Measurements from ENCODE around the gene RAB33B.

Gene RAB33B

DNA sequence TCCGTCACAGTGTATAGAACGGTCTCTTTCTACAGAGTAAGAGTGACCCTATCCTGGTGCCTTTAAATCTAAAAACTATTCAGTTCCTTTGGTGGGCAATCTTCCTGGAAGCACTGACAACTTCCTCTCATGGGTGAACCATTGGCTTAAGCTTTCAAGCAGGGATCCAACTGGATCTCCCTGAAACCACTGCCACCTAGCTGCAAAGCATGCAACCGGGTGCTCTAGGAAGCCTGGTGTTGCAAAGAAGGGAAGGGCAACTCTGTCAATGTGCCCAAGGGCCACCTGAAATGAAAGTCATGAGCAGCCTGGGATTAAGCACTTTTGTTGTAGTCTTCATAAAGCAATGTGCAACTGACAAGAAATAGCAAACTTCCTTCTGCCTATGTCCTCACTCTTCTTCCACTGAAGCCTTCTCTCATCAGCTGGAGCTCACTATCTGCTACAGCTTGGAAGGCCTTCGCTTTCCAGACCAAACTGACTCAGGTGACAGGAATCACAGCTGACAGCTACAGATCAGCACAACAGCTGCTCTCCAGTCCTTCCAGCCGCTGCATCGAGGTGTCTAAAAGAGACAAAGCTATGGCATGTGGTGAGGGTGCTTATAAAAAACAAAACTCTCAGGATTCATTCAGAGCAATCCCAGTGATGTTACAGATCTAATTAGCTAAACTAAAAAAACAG is 55.9 kb downstream of the RAB33B start:
- DNase-seq: no peak

DNA sequence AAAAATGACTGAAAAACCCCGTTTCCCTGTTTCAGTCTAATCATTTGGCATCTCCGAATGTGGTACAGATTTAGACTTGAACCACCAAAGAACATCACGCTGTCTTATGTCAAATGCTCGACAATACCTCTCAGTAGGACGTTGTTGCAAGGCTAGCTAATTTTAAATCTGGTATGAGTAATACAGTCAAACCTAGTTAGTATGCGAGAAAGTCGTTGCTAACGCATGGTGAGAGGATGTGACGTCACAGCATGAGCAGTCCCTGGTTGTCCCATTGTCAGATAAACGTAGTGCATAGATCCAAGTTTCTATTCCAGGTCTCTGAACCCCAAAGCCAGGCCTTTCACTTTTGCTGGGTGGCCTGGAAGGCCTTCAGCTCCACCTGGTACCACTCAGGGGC is 57.4 kb downstream of the RAB33B start:
- DNase-seq: no peak

DNA sequence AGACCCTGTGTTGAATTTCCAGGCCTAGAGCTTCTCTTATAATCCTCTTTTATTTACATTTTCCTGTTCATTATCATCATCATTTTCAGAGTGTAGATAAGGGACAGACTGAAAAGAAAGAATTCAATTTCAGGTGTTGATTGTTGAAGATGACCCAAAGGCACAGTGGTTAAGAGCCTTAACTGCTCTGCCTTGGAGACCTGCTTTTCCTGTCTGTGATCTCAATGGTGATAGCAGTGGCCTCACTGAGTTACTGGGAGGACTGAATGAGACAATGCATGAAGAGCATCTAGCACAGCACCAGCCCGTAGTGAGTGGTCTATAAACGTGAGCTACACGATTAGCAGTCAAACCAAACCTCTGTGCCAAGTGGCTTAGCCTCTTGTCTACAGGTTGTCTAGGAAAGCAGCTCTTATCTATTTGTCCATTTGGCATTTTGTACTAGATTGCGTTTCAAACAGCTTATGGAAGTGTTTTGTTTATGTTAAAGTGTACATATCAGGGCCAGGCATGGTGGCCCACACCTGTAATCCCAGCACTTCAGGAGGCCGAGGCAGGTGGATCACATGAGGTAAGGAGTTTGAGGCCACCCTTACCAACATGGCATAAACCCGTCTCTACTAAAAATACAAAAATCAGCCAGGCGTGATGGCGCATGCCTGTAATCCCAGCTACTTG is 60.6 kb downstream of the RAB33B start:
- DNase-seq: no peak

DNA sequence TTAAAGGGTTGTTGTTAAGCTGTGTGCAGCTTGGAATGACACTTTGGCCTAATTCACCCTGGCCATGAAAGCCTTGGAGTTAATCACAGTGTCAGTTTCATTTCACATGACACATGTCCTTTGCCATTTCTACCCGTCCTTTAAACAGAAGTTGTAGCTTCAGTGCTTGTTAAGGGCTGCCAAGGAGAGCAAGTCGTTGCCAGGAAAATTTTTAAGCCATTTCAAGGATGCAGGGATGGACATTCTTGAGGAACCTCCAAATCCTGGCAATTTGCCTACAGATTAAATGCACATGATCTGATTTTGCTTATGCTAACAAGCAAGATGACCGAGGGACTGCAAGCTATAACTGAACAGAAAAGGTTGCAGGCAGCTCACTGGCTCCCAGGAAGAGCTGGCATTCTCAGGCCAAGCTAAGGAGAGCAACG is 61.6 kb downstream of the RAB33B start:
- no peak for DNase-seq

GRCh38 chr4:139521754-139522401 is 68.0 kb downstream of the RAB33B start:
- no peak for DNase-seq

- DNase-seq: no peak
Measured at GRCh38 chr4:139522457-139522856, 68.5 kb downstream of the RAB33B start.

DNA sequence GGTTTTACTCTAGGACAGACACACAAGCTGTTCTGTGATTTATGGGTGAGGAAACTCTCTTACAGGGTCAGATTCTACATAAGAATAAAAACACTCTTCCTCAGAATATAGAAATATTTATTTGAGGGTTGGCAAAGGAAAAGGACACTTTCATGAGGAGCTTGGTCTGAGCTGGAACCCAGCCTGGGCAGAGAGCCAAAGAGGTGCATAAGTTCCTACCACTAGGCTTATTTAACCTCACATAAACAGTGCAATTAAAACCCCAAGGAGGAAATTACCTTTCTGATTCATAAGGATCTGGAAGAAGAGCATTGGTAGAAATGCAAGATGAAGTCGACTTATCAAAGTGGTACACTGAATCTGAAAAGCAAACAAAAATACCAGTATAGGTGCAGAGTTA is 69.2 kb downstream of the RAB33B start:
- DNase-seq: no peak

DNA sequence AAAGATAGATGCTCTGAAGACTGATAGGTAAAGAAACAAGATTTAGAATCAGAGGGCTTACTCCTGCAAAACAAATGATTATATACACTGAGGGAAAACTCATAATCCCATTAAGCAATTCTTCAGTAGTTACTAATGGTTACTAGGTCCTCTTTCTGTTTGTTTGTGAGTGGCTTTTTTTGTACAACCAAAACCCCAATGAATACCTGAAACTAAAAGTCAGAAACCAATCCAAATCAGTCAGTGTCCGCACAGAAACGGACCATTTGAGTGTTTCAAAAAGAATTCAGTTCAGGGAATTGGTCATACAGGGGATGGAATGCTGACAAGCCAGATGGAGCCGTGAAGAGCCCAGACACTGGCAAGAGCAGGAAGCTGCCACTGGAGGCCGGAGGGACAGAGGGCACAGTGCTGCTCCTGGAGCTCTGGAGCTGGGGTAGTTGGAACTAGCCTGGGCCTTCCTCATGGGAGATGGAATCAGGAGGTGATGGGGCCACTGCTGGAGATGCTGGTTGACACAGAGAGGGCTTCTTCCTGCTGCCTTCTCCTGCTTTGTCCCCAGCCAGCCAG is 70.2 kb downstream of the RAB33B start:
- DNase-seq: no peak

DNA sequence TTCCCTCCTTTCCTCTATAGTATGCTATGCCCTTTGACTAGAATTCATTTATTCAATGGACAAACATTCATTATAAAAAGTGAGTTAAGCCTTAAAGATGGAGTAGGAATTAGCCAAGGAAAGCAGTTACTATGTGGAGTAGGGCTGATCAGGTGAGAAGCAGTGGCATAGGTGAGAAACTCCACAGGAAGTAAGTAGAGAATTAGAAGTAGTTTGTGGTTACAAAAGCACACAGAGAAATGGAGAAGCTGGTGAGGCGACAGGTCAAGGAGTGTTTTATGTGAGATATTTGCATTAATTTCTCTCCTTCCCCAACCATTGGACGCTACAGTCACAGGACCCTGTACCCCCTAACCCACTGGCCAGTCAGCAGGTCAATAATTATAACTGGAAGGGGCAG is 71.5 kb downstream of the RAB33B start:
- no peak for DNase-seq

All from activated gamma-delta T cell treated with Interleukin-2 at 50 U/mL for 16 hours (primary cell).